ENCODE data around the gene BFSP2. TPM values are rescaled to one million over a fixed set of nuclear protein-coding genes. Genes with fewer than 3 reads are reported as not detected.
A peak's percentile ranks its signal among the peaks of the same experiment; 100 is the strongest.

Gene BFSP2
- total RNA-seq, 4 donors from 2014 or later = not detected

- Histone ChIP-seq H3K4me3 (no peak overlapping the region), H3K4me1 (no peaks in the 10 kb centered on the region), H3K9me3 (no peaks in the 10 kb centered on the region), H3K36me3 (no peaks in the 10 kb centered on the region), H3K27me3 (no peaks in the 10 kb centered on the region), H3K27ac (no peak overlapping the region)
- in situ Hi-C loops (cut with MboI; ENCODE audit: low sequenced_read_pairs in 4 of 4) = loop anchor here in 1 of 4 donors (10.0 kb wide), 1 partner anchor 704 kb away; the partner anchor contains the start of gene NPHP3
- TF ChIP-seq CTCF (IDR thresholded peaks at IDR 0.05 in 4 of 5, conservative IDR thresholded peaks at IDR 0.05 in 1 of 5) (no peak), POLR2A (IDR thresholded peaks at IDR 0.05) (no peak)
- intact Hi-C loops (cut with DNase I; ENCODE audit: low total_unique reads) = no loop called here
- ATAC-seq (no peak), DNase-seq (no peak)
Measured at GRCh38 chr3:133429063-133429462, 29.2 kb downstream of the BFSP2 start.

- ATAC-seq = no peak
- in situ Hi-C loops (cut with MboI; ENCODE audit: low sequenced_read_pairs in 4 of 4) = no loop called here
- H3K27me3 ChIP-seq = no peaks in the 10 kb centered on the region
Measured at GRCh38 chr3:133439563-133439962, 39.7 kb downstream of the BFSP2 start.

GRCh38 chr3:133440652-133441051, 40.8 kb downstream of the BFSP2 start:
- no peak overlapping the region for H3K4me3 ChIP-seq
- H3K4me1 ChIP-seq = peaks cover 7 to 9% of the 10 kb centered on the region in 2 donors
- no peaks in the 10 kb centered on the region for H3K9me3 ChIP-seq
- no peaks in the 10 kb centered on the region for H3K27me3 ChIP-seq
- H3K36me3 ChIP-seq = no peaks in the 10 kb centered on the region
- H3K27ac ChIP-seq = peak overlapping the region; percentile 36 to 64 (median 54)
- DNase-seq (peak in 1 of 2 donors; percentile 20), ATAC-seq (peak; percentile 99)
- TF ChIP-seq POLR2A (IDR thresholded peaks at IDR 0.05) (no peak), CTCF (IDR thresholded peaks at IDR 0.05 in 4 of 5, conservative IDR thresholded peaks at IDR 0.05 in 1 of 5) (no peak)
- in situ Hi-C loops (cut with MboI; ENCODE audit: low sequenced_read_pairs in 4 of 4) = no loop called here
- intact Hi-C loops (cut with DNase I; ENCODE audit: low total_unique reads) = no loop called here

More at GRCh38 chr3:133439563-133439962, 39.7 kb downstream of the BFSP2 start:
- H3K4me3 ChIP-seq = no peak overlapping the region
- TF ChIP-seq POLR2A (IDR thresholded peaks at IDR 0.05) (no peak), CTCF (IDR thresholded peaks at IDR 0.05 in 4 of 5, conservative IDR thresholded peaks at IDR 0.05 in 1 of 5) (no peak)
- H3K9me3 ChIP-seq = no peaks in the 10 kb centered on the region
- H3K27ac ChIP-seq = no peak overlapping the region
- no peaks in the 10 kb centered on the region for H3K36me3 ChIP-seq
- no peak for DNase-seq
- intact Hi-C loops (cut with DNase I; ENCODE audit: low total_unique reads) = no loop called here
- H3K4me1 ChIP-seq = peaks cover 7 to 9% of the 10 kb centered on the region in 2 donors

GRCh38 chr3:133441867-133442270, 42.0 kb downstream of the BFSP2 start:
- H3K4me3 ChIP-seq = no peak overlapping the region
- H3K4me1 ChIP-seq = peaks cover 7 to 9% of the 10 kb centered on the region in 2 donors
- H3K9me3 ChIP-seq = no peaks in the 10 kb centered on the region
- ATAC-seq = no peak
- DNase-seq = no peak
- no peaks in the 10 kb centered on the region for H3K36me3 ChIP-seq
- in situ Hi-C loops (cut with MboI; ENCODE audit: low sequenced_read_pairs in 4 of 4) = no loop called here
- H3K27ac ChIP-seq = no peak overlapping the region
- TF ChIP-seq CTCF (IDR thresholded peaks at IDR 0.05 in 4 of 5, conservative IDR thresholded peaks at IDR 0.05 in 1 of 5) = no peak
- TF ChIP-seq POLR2A (IDR thresholded peaks at IDR 0.05) = no peak
- H3K27me3 ChIP-seq = no peaks in the 10 kb centered on the region
- intact Hi-C loops (cut with DNase I; ENCODE audit: low total_unique reads) = no loop called here

GRCh38 chr3:133442518-133442917, 42.7 kb downstream of the BFSP2 start:
- TF ChIP-seq CTCF (IDR thresholded peaks at IDR 0.05 in 4 of 5, conservative IDR thresholded peaks at IDR 0.05 in 1 of 5) (no peak), POLR2A (IDR thresholded peaks at IDR 0.05) (no peak)
- no peaks in the 10 kb centered on the region for H3K27me3 ChIP-seq
- no peak for DNase-seq
- H3K36me3 ChIP-seq = no peaks in the 10 kb centered on the region
- H3K9me3 ChIP-seq = no peaks in the 10 kb centered on the region
- intact Hi-C loops (cut with DNase I; ENCODE audit: low total_unique reads) (no loop called here), in situ Hi-C loops (cut with MboI; ENCODE audit: low sequenced_read_pairs in 4 of 4) (no loop called here)
- no peak for ATAC-seq
- H3K4me3 ChIP-seq = no peak overlapping the region
- no peak overlapping the region for H3K27ac ChIP-seq
- peaks cover 7 to 9% of the 10 kb centered on the region in 2 donors for H3K4me1 ChIP-seq

All from gastrocnemius medialis (tissue), 4 donors.